ENCODE results near the gene FRMD8. TPM values are rescaled to one million over a fixed set of nuclear protein-coding genes. Genes with fewer than 3 reads are reported as not detected.

FRMD8 gene
- total RNA-seq, 6 donors from 2014 or later = 31.4 to 77.5 (median 45.8) TPM

DNA sequence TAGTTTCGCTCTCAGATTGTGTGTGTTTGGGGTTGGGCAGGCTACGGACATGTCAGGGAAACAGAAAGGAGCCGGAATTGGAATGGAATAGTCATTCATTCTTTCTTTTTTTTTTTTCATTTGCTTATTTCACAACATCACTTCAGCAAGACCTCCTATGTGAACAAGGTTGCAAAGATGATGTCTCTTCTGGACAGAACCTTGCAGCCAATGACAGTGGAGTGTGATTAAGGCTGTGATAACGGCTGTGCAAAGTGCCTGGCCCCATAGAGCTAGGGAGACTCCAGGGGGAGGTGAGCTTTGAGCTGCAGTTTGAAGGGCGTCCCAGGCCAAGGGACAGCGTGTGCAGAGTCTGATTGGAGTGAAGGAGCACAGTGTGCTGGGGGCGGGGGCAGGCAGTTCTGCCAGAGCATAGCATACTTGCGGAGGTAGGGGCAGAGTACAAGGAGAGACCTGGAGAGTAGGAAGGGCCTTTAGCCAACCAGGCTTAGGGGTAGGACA lies 28.5 kb upstream of the FRMD8 start:
- peak in 1 of 2 donors; percentile 0 for ATAC-seq (ENCODE audit: low FRiP score in 2 of 2)
- Histone ChIP-seq H3K36me3 (peaks cover 0 to 5% (median 0%) of the 10 kb centered on the region in 4 donors), H3K4me1 (peaks cover 16 to 22% (median 21%) of the 10 kb centered on the region in 4 donors), H3K27ac (no peak overlapping the region), H3K4me3 (no peak overlapping the region), H3K9me3 (no peaks in the 10 kb centered on the region), H3K27me3 (no peaks in the 10 kb centered on the region)
- DNase-seq = no peak
- WGBS, 2 donors = 72 to 73% methylated on average over 8 of the region's 8 CpGs
- no peak for TF ChIP-seq POLR2A (IDR thresholded peaks at IDR 0.05)
- TF ChIP-seq POLR2AphosphoS5 (IDR thresholded peaks at IDR 0.05) = no peak

DNA sequence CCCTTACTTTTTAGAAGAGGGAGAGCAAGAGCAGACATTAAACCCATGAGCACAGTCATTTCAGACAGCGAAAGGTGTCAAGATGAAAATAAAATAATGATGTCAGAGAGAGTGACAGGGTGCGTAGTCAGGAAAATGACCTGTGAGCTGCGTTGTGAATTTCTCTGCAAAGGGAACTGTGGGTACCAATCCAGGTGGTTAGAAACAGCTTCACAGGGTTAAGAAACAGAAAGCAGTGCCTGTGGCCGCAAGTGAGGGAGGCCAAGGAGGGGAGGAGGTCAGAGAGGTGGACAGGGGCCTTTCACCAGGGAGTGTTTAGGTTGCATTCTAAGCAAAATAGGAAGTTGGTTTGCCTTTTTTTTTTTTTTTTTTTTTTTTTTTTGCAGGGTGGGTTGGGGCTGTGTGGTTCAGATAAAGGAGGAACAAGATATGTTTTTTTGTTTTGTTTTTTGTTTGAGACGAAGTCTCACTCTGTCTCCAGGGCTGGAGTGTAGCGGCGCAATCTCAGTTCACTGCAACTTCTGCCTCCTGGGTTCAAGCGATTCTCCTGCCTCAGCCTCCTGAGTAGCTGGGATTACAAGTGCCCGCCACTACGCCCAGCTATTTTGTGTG lies 24.0 kb upstream of the FRMD8 start:
- ATAC-seq (ENCODE audit: low FRiP score in 2 of 2) (peak in 1 of 2 donors; percentile 74), DNase-seq (no peak)
- no peaks in the 10 kb centered on the region for H3K36me3 ChIP-seq
- no peak overlapping the region for H3K4me3 ChIP-seq
- H3K9me3 ChIP-seq = no peaks in the 10 kb centered on the region
- peak overlapping the region in 2 of 4 donors; percentile 65 for H3K27ac ChIP-seq
- no peaks in the 10 kb centered on the region for H3K27me3 ChIP-seq
- WGBS, 2 donors = 52 to 79% methylated on average over 10 of the region's 10 CpGs
- no peak for TF ChIP-seq CTCF (IDR thresholded peaks at IDR 0.05)
- peaks cover 0 to 10% (median 5%) of the 10 kb centered on the region in 4 donors for H3K4me1 ChIP-seq

DNA sequence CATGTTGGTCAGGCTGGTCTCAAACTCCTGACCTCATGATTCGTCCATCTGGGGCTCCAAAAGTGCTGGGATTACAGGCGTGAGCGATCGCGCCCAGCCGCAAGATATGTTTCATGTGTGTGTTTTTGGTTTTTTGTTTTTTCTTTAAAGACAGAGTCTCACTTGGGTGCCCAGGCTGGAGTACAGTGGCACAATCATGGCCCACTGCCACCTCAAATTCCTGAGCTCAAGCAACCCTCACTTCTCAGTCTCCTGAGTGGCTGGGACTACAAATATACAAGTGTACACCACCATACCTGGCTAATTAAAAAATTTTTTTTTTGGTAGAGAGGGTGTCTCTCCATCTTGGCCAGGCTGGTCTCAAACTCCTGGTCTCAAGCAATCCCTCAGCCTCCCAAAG lies 23.5 kb upstream of the FRMD8 start:
- no peak for ATAC-seq (ENCODE audit: low FRiP score in 2 of 2)
- H3K27me3 ChIP-seq = no peaks in the 10 kb centered on the region
- TF ChIP-seq CTCF (IDR thresholded peaks at IDR 0.05) (no peak), EP300 (IDR thresholded peaks at IDR 0.05) (no peak), POLR2AphosphoS5 (IDR thresholded peaks at IDR 0.05) (no peak), POLR2A (IDR thresholded peaks at IDR 0.05) (no peak)
- WGBS, 2 donors = 92 to 95% methylated on average over 6 of the region's 6 CpGs
- no peaks in the 10 kb centered on the region for H3K9me3 ChIP-seq
- H3K27ac ChIP-seq = peak overlapping the region in 2 of 4 donors; percentile 65
- H3K4me3 ChIP-seq = no peak overlapping the region
- no peaks in the 10 kb centered on the region for H3K36me3 ChIP-seq
- no peak for DNase-seq
- peaks cover 0 to 9% (median 5%) of the 10 kb centered on the region in 4 donors for H3K4me1 ChIP-seq

GRCh38 chr11:65363770-65364169 lies 22.7 kb upstream of the FRMD8 start:
- H3K4me1 ChIP-seq = peaks cover 0 to 7% (median 4%) of the 10 kb centered on the region in 4 donors
- no peak for TF ChIP-seq POLR2A (IDR thresholded peaks at IDR 0.05)
- TF ChIP-seq CTCF (IDR thresholded peaks at IDR 0.05) = no peak
- TF ChIP-seq POLR2AphosphoS5 (IDR thresholded peaks at IDR 0.05) = no peak
- TF ChIP-seq EP300 (IDR thresholded peaks at IDR 0.05) = no peak
- ATAC-seq (ENCODE audit: low FRiP score in 2 of 2) (no peak), DNase-seq (no peak)
- no peak overlapping the region for H3K4me3 ChIP-seq
- H3K36me3 ChIP-seq = no peaks in the 10 kb centered on the region
- H3K27me3 ChIP-seq = no peaks in the 10 kb centered on the region
- H3K9me3 ChIP-seq = no peaks in the 10 kb centered on the region
- 76 to 87% methylated on average over 3 of the region's 3 CpGs for WGBS, 2 donors
- no peak overlapping the region for H3K27ac ChIP-seq

GRCh38 chr11:65366340-65366773 lies 20.1 kb upstream of the FRMD8 start:
- H3K27ac ChIP-seq = no peak overlapping the region
- no peaks in the 10 kb centered on the region for H3K36me3 ChIP-seq
- WGBS, 2 donors = 5 to 10% methylated on average over 4 of the region's 4 CpGs
- H3K4me1 ChIP-seq = peaks cover 2 to 17% (median 9%) of the 10 kb centered on the region in 4 donors
- H3K27me3 ChIP-seq = no peaks in the 10 kb centered on the region
- H3K4me3 ChIP-seq = no peak overlapping the region
- DNase-seq (peak in 1 of 2 donors; percentile 59), ATAC-seq (ENCODE audit: low FRiP score in 2 of 2) (peak; percentile 83 to 85)
- TF ChIP-seq CTCF (IDR thresholded peaks at IDR 0.05) = peak; percentile 49 to 85 (median 78)
- no peak for TF ChIP-seq POLR2AphosphoS5 (IDR thresholded peaks at IDR 0.05)
- no peaks in the 10 kb centered on the region for H3K9me3 ChIP-seq
